ENCODE data around the gene IDNK. TPM values are rescaled to one million over a fixed set of nuclear protein-coding genes. Genes with fewer than 3 reads are reported as not detected.

IDNK gene
- polyA plus RNA-seq, 2 donors: 6.3 to 8.1 TPM

DNA sequence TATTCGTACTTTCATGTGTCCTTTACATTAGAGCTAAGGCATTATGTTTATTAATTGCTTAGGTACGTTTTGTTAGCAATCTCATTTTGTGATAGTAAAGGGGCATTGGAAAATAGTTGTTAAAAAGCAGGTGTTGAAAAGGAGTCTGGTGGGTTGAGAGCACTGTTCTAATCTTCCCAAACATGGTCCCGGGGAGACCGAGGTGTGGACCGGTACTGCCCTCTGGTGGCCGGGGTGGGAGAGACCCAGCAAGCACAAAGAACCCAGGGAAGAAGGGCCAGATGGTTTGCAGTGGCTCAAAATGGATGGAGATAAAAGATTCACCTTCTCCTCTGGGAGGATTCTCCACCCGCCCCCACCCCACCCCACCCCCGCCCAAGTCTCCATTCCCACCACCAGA is 26.1 kb downstream of the IDNK start:
- no peaks in the 10 kb centered on the region for H3K4me1 ChIP-seq (ENCODE audit: control insufficient read depth in 2 of 2, insufficient read depth in 2 of 2, low read length in 1 of 2)
- no peak overlapping the region for H3K4me3 ChIP-seq (ENCODE audit: low read depth in 1 of 2, low read length in 2 of 2)
- 37 to 44% methylated on average over 8 of the region's 8 CpGs for WGBS, 2 donors
- H3K9me3 ChIP-seq (ENCODE audit: control insufficient read depth in 2 of 2, insufficient read depth in 1 of 2, low read depth in 1 of 2, low read length in 1 of 2): no peaks in the 10 kb centered on the region
- peaks cover 3 to 5% of the 10 kb centered on the region in 2 donors for H3K36me3 ChIP-seq (ENCODE audit: control insufficient read depth in 2 of 2, insufficient read depth in 2 of 2, low read length in 1 of 2)
- H3K27ac ChIP-seq (ENCODE audit: low read depth in 2 of 2, low read length in 1 of 2): no peak overlapping the region
- no peaks in the 10 kb centered on the region for H3K27me3 ChIP-seq (ENCODE audit: control insufficient read depth in 1 of 2, insufficient read depth in 2 of 2, low read length in 2 of 2)

DNA sequence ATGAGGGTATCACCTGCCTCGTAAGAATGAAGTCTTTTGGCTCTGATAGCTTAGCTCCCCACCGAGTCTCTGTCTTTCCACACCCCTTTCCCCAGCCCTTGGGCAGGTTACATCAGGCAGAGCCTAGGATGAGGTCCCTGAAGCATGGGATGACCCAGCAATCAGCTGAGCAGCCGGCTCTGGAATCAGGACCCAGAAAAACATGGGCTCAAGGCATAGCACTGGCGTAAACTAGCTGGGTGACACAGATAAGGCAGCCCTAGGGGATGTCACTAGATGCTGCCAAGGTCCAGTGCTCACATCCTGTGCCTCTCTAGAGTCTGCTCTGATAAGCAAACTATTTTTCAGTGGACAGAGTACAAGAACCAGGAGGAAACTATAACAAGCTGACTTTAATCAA is 26.6 kb downstream of the IDNK start:
- H3K27ac ChIP-seq (ENCODE audit: low read depth in 2 of 2, low read length in 1 of 2): no peak overlapping the region
- no peaks in the 10 kb centered on the region for H3K9me3 ChIP-seq (ENCODE audit: control insufficient read depth in 2 of 2, insufficient read depth in 1 of 2, low read depth in 1 of 2, low read length in 1 of 2)
- WGBS, 2 donors: 84 to 88% methylated on average over 4 of the region's 4 CpGs
- no peaks in the 10 kb centered on the region for H3K27me3 ChIP-seq (ENCODE audit: control insufficient read depth in 1 of 2, insufficient read depth in 2 of 2, low read length in 2 of 2)
- H3K4me1 ChIP-seq (ENCODE audit: control insufficient read depth in 2 of 2, insufficient read depth in 2 of 2, low read length in 1 of 2): no peaks in the 10 kb centered on the region
- H3K36me3 ChIP-seq (ENCODE audit: control insufficient read depth in 2 of 2, insufficient read depth in 2 of 2, low read length in 1 of 2): peaks cover 3 to 5% of the 10 kb centered on the region in 2 donors
- H3K4me3 ChIP-seq (ENCODE audit: low read depth in 1 of 2, low read length in 2 of 2): no peak overlapping the region

DNA sequence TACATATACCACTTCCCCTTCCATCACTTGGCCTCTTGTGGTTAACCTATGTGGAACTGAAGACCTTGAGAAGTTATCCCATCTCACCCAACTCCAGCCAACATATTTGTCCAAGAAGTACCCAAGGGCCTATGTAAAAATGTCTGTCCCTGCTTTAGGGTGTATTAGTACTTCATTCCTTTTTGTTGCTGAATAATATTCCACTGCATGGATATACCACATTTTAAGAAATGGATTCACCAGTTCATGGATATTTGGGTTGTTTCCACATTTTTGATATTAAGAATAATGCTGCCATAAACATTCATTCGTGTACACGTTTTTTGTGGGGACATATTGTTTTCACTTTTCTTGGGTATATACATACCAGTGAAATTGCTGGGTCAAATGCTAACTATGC is 28.6 kb downstream of the IDNK start:
- Histone ChIP-seq H3K9me3 (ENCODE audit: control insufficient read depth in 2 of 2, insufficient read depth in 1 of 2, low read depth in 1 of 2, low read length in 1 of 2) (no peaks in the 10 kb centered on the region), H3K36me3 (ENCODE audit: control insufficient read depth in 2 of 2, insufficient read depth in 2 of 2, low read length in 1 of 2) (peaks cover 7 to 12% of the 10 kb centered on the region in 2 donors), H3K4me1 (ENCODE audit: control insufficient read depth in 2 of 2, insufficient read depth in 2 of 2, low read length in 1 of 2) (no peaks in the 10 kb centered on the region), H3K4me3 (ENCODE audit: low read depth in 1 of 2, low read length in 2 of 2) (no peak overlapping the region), H3K27ac (ENCODE audit: low read depth in 2 of 2, low read length in 1 of 2) (no peak overlapping the region), H3K27me3 (ENCODE audit: control insufficient read depth in 1 of 2, insufficient read depth in 2 of 2, low read length in 2 of 2) (no peaks in the 10 kb centered on the region)
- WGBS, 2 donors: 93 to 95% methylated on average over 2 of the region's 2 CpGs

GRCh38 chr9:83652433-83652832 is 29.5 kb downstream of the IDNK start:
- H3K9me3 ChIP-seq (ENCODE audit: control insufficient read depth in 2 of 2, insufficient read depth in 1 of 2, low read depth in 1 of 2, low read length in 1 of 2): no peaks in the 10 kb centered on the region
- WGBS, 2 donors: 95 to 100% methylated on average over 1 of the region's 1 CpG
- no peak overlapping the region for H3K4me3 ChIP-seq (ENCODE audit: low read depth in 1 of 2, low read length in 2 of 2)
- peaks cover 7 to 17% of the 10 kb centered on the region in 2 donors for H3K36me3 ChIP-seq (ENCODE audit: control insufficient read depth in 2 of 2, insufficient read depth in 2 of 2, low read length in 1 of 2)
- H3K27ac ChIP-seq (ENCODE audit: low read depth in 2 of 2, low read length in 1 of 2): no peak overlapping the region
- H3K4me1 ChIP-seq (ENCODE audit: control insufficient read depth in 2 of 2, insufficient read depth in 2 of 2, low read length in 1 of 2): no peaks in the 10 kb centered on the region
- no peaks in the 10 kb centered on the region for H3K27me3 ChIP-seq (ENCODE audit: control insufficient read depth in 1 of 2, insufficient read depth in 2 of 2, low read length in 2 of 2)

- H3K4me3 ChIP-seq (ENCODE audit: low read depth in 1 of 2, low read length in 2 of 2): no peak overlapping the region
- no peaks in the 10 kb centered on the region for H3K4me1 ChIP-seq (ENCODE audit: control insufficient read depth in 2 of 2, insufficient read depth in 2 of 2, low read length in 1 of 2)
- H3K9me3 ChIP-seq (ENCODE audit: control insufficient read depth in 2 of 2, insufficient read depth in 1 of 2, low read depth in 1 of 2, low read length in 1 of 2): no peaks in the 10 kb centered on the region
- H3K36me3 ChIP-seq (ENCODE audit: control insufficient read depth in 2 of 2, insufficient read depth in 2 of 2, low read length in 1 of 2): peaks cover 4 to 17% of the 10 kb centered on the region in 2 donors
- H3K27ac ChIP-seq (ENCODE audit: low read depth in 2 of 2, low read length in 1 of 2): no peak overlapping the region
- WGBS, 2 donors: 69 to 80% methylated on average over 1 of the region's 1 CpG
- no peaks in the 10 kb centered on the region for H3K27me3 ChIP-seq (ENCODE audit: control insufficient read depth in 1 of 2, insufficient read depth in 2 of 2, low read length in 2 of 2)
Observed at GRCh38 chr9:83655433-83655832, 32.5 kb downstream of the IDNK start.

DNA sequence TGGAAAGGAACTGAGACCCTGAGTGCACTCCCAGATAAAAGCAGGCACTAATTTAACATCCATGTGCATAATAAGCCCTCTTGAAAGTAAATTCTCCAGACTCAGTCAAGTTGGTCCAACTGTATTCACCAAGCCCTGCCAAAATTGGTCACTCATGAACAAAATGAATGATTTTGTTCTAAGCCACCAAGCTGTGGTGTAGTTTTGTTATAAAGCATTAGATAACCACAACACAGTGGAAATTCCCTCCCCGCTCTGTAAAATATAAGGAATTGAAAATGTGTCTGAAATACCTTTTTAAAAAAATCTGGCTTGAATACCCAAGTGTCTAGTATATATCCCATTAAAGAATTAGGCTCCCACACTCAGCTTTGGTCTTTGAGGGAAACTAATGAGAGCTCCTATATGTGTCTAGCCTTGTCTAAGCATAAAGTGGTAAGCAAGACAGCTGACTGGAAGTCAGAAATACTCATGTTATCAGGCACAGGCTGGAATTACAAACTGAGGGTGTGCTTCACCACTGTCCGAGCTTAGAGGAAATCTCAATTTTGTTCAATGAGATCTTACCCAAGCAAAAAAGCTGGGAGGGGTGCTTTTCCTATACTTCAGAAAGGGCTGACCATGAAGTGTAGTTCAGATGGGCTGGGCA is 33.2 kb downstream of the IDNK start:
- peaks cover 4 to 15% of the 10 kb centered on the region in 2 donors for H3K36me3 ChIP-seq (ENCODE audit: control insufficient read depth in 2 of 2, insufficient read depth in 2 of 2, low read length in 1 of 2)
- no peaks in the 10 kb centered on the region for H3K27me3 ChIP-seq (ENCODE audit: control insufficient read depth in 1 of 2, insufficient read depth in 2 of 2, low read length in 2 of 2)
- no peak overlapping the region for H3K27ac ChIP-seq (ENCODE audit: low read depth in 2 of 2, low read length in 1 of 2)
- H3K9me3 ChIP-seq (ENCODE audit: control insufficient read depth in 2 of 2, insufficient read depth in 1 of 2, low read depth in 1 of 2, low read length in 1 of 2): no peaks in the 10 kb centered on the region
- H3K4me3 ChIP-seq (ENCODE audit: low read depth in 1 of 2, low read length in 2 of 2): no peak overlapping the region
- H3K4me1 ChIP-seq (ENCODE audit: control insufficient read depth in 2 of 2, insufficient read depth in 2 of 2, low read length in 1 of 2): no peaks in the 10 kb centered on the region
- 95% methylated on average over 2 of the region's 2 CpGs for WGBS, 2 donors

DNA sequence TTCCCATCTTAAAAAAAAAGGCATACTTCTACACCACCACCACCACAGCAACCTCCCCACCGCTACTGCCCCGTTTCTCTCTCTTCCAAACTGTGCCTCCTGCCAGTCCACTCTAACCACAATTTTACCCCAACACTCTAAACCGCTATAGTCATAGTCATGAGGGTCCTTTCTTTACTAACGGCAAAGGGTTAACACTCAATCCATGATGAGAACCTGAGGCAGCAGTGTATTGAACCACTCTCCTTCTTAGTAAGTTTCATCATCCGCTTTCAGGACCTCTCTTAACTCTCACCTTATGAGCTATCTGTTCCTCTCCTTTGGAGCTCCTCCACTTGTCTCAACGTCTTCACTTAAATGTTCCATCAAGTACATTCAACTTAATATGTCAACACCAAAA is 34.0 kb downstream of the IDNK start:
- Histone ChIP-seq H3K9me3 (ENCODE audit: control insufficient read depth in 2 of 2, insufficient read depth in 1 of 2, low read depth in 1 of 2, low read length in 1 of 2) (no peaks in the 10 kb centered on the region), H3K4me3 (ENCODE audit: low read depth in 1 of 2, low read length in 2 of 2) (no peak overlapping the region), H3K36me3 (ENCODE audit: control insufficient read depth in 2 of 2, insufficient read depth in 2 of 2, low read length in 1 of 2) (peaks cover 4 to 12% of the 10 kb centered on the region in 2 donors), H3K27me3 (ENCODE audit: control insufficient read depth in 1 of 2, insufficient read depth in 2 of 2, low read length in 2 of 2) (no peaks in the 10 kb centered on the region), H3K4me1 (ENCODE audit: control insufficient read depth in 2 of 2, insufficient read depth in 2 of 2, low read length in 1 of 2) (no peaks in the 10 kb centered on the region), H3K27ac (ENCODE audit: low read depth in 2 of 2, low read length in 1 of 2) (no peak overlapping the region)
- 82 to 92% methylated on average over 6 of the region's 6 CpGs for WGBS, 2 donors

GRCh38 chr9:83662933-83663332 is 40.0 kb downstream of the IDNK start:
- H3K36me3 ChIP-seq (ENCODE audit: control insufficient read depth in 2 of 2, insufficient read depth in 2 of 2, low read length in 1 of 2): peaks cover 2 to 8% of the 10 kb centered on the region in 2 donors
- 95 to 97% methylated on average over 3 of the region's 3 CpGs for whole genome bisulfite sequencing, 2 donors
- no peaks in the 10 kb centered on the region for H3K4me1 ChIP-seq (ENCODE audit: control insufficient read depth in 2 of 2, insufficient read depth in 2 of 2, low read length in 1 of 2)
- no peak overlapping the region for H3K4me3 ChIP-seq (ENCODE audit: low read depth in 1 of 2, low read length in 2 of 2)
- H3K27ac ChIP-seq (ENCODE audit: low read depth in 2 of 2, low read length in 1 of 2): no peak overlapping the region
- no peaks in the 10 kb centered on the region for H3K9me3 ChIP-seq (ENCODE audit: control insufficient read depth in 2 of 2, insufficient read depth in 1 of 2, low read depth in 1 of 2, low read length in 1 of 2)
- H3K27me3 ChIP-seq (ENCODE audit: control insufficient read depth in 1 of 2, insufficient read depth in 2 of 2, low read length in 2 of 2): no peaks in the 10 kb centered on the region

DNA sequence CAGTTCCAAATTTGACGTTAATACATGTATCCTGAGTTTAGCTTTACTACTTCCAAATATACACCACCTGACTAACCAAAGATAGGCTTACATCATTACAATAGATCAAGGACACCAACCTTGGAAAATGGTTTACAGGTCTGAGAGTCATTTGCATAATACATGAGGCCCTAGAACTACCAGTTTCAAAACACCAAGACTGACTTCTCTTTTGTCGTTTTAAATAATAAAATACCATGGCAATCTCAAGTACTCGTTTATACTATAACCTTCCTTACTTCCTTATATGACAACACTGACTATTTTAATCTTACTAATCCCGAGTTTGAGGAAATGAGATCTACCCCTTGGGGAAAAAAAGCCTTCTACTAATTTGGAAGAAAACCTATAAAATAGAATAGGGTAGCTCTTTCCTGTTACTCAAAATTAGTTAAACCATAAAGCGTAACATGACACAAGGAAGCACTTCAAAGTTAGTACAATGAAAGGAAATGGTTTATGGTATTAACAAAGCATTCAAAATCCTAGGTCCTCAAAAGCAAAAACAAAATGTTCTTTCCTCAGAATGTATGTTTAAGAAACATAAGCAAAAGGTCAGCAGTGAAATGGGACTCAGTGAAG is 42.7 kb downstream of the IDNK start:
- H3K9me3 ChIP-seq (ENCODE audit: control insufficient read depth in 2 of 2, insufficient read depth in 1 of 2, low read depth in 1 of 2, low read length in 1 of 2): no peaks in the 10 kb centered on the region
- peaks cover 2 to 8% of the 10 kb centered on the region in 2 donors for H3K36me3 ChIP-seq (ENCODE audit: control insufficient read depth in 2 of 2, insufficient read depth in 2 of 2, low read length in 1 of 2)
- no peaks in the 10 kb centered on the region for H3K4me1 ChIP-seq (ENCODE audit: control insufficient read depth in 2 of 2, insufficient read depth in 2 of 2, low read length in 1 of 2)
- H3K4me3 ChIP-seq (ENCODE audit: low read depth in 1 of 2, low read length in 2 of 2): no peak overlapping the region
- no peaks in the 10 kb centered on the region for H3K27me3 ChIP-seq (ENCODE audit: control insufficient read depth in 1 of 2, insufficient read depth in 2 of 2, low read length in 2 of 2)
- no peak overlapping the region for H3K27ac ChIP-seq (ENCODE audit: low read depth in 2 of 2, low read length in 1 of 2)
- WGBS, 2 donors: 61 to 67% methylated on average over 5 of the region's 5 CpGs

- Histone ChIP-seq H3K4me1 (ENCODE audit: control insufficient read depth in 2 of 2, insufficient read depth in 2 of 2, low read length in 1 of 2) (no peaks in the 10 kb centered on the region), H3K9me3 (ENCODE audit: control insufficient read depth in 2 of 2, insufficient read depth in 1 of 2, low read depth in 1 of 2, low read length in 1 of 2) (no peaks in the 10 kb centered on the region), H3K4me3 (ENCODE audit: low read depth in 1 of 2, low read length in 2 of 2) (no peak overlapping the region), H3K27me3 (ENCODE audit: control insufficient read depth in 1 of 2, insufficient read depth in 2 of 2, low read length in 2 of 2) (no peaks in the 10 kb centered on the region), H3K27ac (ENCODE audit: low read depth in 2 of 2, low read length in 1 of 2) (no peak overlapping the region), H3K36me3 (ENCODE audit: control insufficient read depth in 2 of 2, insufficient read depth in 2 of 2, low read length in 1 of 2) (peaks cover 0 to 5% of the 10 kb centered on the region in 2 donors)
- WGBS, 2 donors: 95 to 100% methylated on average over 1 of the region's 1 CpG
Observed at GRCh38 chr9:83669067-83669466, 46.1 kb downstream of the IDNK start.
